Measurements from ENCODE around the gene SSR1.

DNA sequence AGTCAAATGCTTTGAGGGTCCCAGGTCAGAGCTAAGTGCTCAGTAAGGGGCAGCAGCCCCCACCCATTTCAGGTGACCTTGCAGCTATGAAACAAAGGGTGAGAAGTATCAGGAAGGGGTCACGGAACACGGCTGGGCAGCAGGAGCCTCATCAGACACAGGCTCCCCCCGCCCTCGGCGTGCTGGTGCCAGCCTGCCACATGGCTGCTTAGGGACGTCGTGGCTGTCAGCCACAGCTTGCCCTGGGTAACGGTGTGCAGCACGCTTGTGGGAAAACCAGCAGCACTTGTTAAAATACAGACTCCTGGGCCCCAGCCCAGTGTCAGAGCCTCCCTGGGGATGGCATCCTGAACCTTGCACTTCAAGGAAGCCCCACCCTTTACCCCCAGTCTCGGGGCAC lies 39.3 kb downstream of the SSR1 start:
- TF ChIP-seq, protein P1, sequence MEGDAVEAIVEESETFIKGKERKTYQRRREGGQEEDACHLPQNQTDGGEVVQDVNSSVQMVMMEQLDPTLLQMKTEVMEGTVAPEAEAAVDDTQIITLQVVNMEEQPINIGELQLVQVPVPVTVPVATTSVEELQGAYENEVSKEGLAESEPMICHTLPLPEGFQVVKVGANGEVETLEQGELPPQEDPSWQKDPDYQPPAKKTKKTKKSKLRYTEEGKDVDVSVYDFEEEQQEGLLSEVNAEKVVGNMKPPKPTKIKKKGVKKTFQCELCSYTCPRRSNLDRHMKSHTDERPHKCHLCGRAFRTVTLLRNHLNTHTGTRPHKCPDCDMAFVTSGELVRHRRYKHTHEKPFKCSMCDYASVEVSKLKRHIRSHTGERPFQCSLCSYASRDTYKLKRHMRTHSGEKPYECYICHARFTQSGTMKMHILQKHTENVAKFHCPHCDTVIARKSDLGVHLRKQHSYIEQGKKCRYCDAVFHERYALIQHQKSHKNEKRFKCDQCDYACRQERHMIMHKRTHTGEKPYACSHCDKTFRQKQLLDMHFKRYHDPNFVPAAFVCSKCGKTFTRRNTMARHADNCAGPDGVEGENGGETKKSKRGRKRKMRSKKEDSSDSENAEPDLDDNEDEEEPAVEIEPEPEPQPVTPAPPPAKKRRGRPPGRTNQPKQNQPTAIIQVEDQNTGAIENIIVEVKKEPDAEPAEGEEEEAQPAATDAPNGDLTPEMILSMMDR (IDR thresholded peaks at IDR 0.05; ENCODE audit: low read depth, low read length, poor library complexity, severe bottlenecking), result no peak
- no peak for TF ChIP-seq EZH2phosphoT487 (IDR thresholded peaks at IDR 0.05; ENCODE audit: borderline replicate concordance, low read length)

Measured in DOHH2 (cell line).